HG02970 (cell line): ENCODE data around the gene C6orf52.
"Not testable (repeated sequence)": the region's sequence is repeated elsewhere in the genome, so short reads cannot be mapped to it uniquely, and the experiment has no call there.

Experiments used
- ATAC-seq: cut with Tn5 transposase; IDR thresholded peaks from one replicate; pipeline ENCODE4 v1.9.1; 2021; ENCODE audit warnings: mild to moderate bottlenecking, moderate library complexity, moderate number of reproducible peaks; ENCODE audit not compliant: unreplicated experiment, low FRiP score

Gene C6orf52

GRCh38 chr6:10713962-10714361 is 19.5 kb upstream of the C6orf52 start:
- ATAC-seq = no peak

GRCh38 chr6:10696655-10697054 is 2.2 kb upstream of the C6orf52 start:
- ATAC-seq = no peak

GRCh38 chr6:10695086-10695657 is 756 bp upstream of the C6orf52 start:
- no peak for ATAC-seq

- no peak for ATAC-seq
Measured at GRCh38 chr6:10692965-10693538, 1.4 kb downstream of the C6orf52 start.

- ATAC-seq = no peak
Measured at GRCh38 chr6:10690651-10691445, 3.6 kb downstream of the C6orf52 start.

- no peak for ATAC-seq
Measured at GRCh38 chr6:10687582-10687981, 6.8 kb downstream of the C6orf52 start.

- no peak for ATAC-seq
Measured at GRCh38 chr6:10686901-10687300, 7.5 kb downstream of the C6orf52 start.

- no peak for ATAC-seq
Measured at GRCh38 chr6:10685092-10685915, 9.1 kb downstream of the C6orf52 start.

GRCh38 chr6:10684618-10685017 is 9.8 kb downstream of the C6orf52 start:
- ATAC-seq = no peak

- ATAC-seq = no peak
Measured at GRCh38 chr6:10682355-10682988, 11.9 kb downstream of the C6orf52 start.

- ATAC-seq = no peak
Measured at GRCh38 chr6:10681795-10682194, 12.6 kb downstream of the C6orf52 start.

GRCh38 chr6:10678456-10678855 is 16.0 kb downstream of the C6orf52 start:
- ATAC-seq = no peak

GRCh38 chr6:10676403-10676802 is 18.0 kb downstream of the C6orf52 start:
- no peak for ATAC-seq

- no peak for ATAC-seq
Measured at GRCh38 chr6:10668126-10668917, 26.1 kb downstream of the C6orf52 start.

GRCh38 chr6:10665595-10665994 is 28.8 kb downstream of the C6orf52 start:
- not testable (repeated sequence) for ATAC-seq

GRCh38 chr6:10662742-10663141 is 31.7 kb downstream of the C6orf52 start:
- ATAC-seq = no peak

GRCh38 chr6:10662207-10662606 is 32.2 kb downstream of the C6orf52 start:
- no peak for ATAC-seq

- not testable (repeated sequence) for ATAC-seq
Measured at GRCh38 chr6:10660431-10661191, 33.8 kb downstream of the C6orf52 start.
